PFSK-1 (cell line): Measurements from ENCODE around the gene ASIC3.

ENCODE experiments used
- FOXP2 ChIP-seq: optimal IDR thresholded peaks from 2 replicates; pipeline ENCODE3; 2011; ENCODE audit warnings: borderline replicate concordance, control low read depth, inconsistent platforms; ENCODE audit not compliant: insufficient read depth; ENCODE audit errors: extremely low read length, extremely low read depth
- POLR2AphosphoS5 ChIP-seq: IDR thresholded peaks from 2 replicates; pipeline ENCODE4 v1.6.1; 2012; ENCODE audit warnings: low read depth, mild to moderate bottlenecking, control low read depth, low read length, moderate library complexity
- SIN3A ChIP-seq: IDR thresholded peaks from 2 replicates; pipeline ENCODE4 v1.6.1; 2012; ENCODE audit warnings: mild to moderate bottlenecking, low read length, moderate library complexity, borderline replicate concordance; ENCODE audit not compliant: insufficient read depth
- TAF1 ChIP-seq: IDR thresholded peaks from 2 replicates; pipeline ENCODE4 v1.6.1; 2012; ENCODE audit warnings: low read length, control low read depth, borderline replicate concordance; ENCODE audit not compliant: insufficient read depth
- TF ChIP-seq, protein P1 (sequence below), 2 experiments: IDR thresholded peaks; 2 replicates each; pipeline versions ENCODE4 v1.6.1 to v1.8.0; 2011 to 2012; ENCODE audit warnings: low read depth in 2 of 2, low read length in 2 of 2, control low read depth in 1 of 2, inconsistent platforms in 1 of 2, mild to moderate bottlenecking in 1 of 2, moderate library complexity in 1 of 2; ENCODE audit not compliant: insufficient read depth in 1 of 2

ASIC3 gene

DNA sequence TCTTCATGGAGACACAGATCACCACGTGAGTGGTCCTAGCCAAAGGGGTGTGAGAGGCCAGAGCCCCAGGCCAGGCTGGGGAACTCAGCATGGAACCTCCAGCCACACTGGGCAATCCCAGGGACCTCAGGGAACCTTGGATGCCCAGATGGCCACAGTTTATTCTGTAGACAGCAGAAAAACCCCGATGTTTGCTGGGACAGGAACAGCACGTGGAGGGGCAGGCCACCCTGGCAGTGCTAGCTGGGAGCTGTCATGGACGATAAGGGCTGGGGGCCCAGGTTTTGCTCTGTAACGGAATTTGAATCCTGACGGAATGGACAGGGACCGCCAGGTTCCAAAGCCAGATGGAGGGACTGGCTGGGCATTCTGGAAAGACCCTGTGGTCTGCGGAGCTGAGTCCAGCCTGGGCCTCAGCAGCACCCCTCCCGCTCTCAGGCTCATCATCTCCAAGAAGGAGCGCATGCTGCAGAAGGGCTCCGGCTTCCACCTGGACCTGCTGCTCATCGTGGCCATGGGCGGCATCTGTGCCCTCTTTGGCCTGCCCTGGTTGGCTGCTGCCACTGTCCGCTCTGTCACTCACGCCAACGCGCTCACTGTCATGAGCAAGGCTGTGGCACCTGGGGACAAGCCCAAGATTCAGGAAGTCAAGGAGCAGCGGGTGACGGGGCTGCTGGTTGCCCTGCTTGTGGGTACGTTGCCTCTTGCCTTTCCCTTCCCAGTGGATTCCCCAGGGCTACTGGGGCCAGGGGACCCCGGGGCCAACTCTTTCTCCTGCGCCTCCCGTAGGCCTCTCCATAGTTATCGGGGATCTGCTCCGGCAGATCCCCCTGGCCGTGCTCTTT, 26.7 kb downstream of the ASIC3 start:
- TF ChIP-seq TAF1 = no peak
- TF ChIP-seq FOXP2 = no peak
- no peak for TF ChIP-seq POLR2AphosphoS5
- TF ChIP-seq SIN3A = no peak
- TF ChIP-seq, protein P1, sequence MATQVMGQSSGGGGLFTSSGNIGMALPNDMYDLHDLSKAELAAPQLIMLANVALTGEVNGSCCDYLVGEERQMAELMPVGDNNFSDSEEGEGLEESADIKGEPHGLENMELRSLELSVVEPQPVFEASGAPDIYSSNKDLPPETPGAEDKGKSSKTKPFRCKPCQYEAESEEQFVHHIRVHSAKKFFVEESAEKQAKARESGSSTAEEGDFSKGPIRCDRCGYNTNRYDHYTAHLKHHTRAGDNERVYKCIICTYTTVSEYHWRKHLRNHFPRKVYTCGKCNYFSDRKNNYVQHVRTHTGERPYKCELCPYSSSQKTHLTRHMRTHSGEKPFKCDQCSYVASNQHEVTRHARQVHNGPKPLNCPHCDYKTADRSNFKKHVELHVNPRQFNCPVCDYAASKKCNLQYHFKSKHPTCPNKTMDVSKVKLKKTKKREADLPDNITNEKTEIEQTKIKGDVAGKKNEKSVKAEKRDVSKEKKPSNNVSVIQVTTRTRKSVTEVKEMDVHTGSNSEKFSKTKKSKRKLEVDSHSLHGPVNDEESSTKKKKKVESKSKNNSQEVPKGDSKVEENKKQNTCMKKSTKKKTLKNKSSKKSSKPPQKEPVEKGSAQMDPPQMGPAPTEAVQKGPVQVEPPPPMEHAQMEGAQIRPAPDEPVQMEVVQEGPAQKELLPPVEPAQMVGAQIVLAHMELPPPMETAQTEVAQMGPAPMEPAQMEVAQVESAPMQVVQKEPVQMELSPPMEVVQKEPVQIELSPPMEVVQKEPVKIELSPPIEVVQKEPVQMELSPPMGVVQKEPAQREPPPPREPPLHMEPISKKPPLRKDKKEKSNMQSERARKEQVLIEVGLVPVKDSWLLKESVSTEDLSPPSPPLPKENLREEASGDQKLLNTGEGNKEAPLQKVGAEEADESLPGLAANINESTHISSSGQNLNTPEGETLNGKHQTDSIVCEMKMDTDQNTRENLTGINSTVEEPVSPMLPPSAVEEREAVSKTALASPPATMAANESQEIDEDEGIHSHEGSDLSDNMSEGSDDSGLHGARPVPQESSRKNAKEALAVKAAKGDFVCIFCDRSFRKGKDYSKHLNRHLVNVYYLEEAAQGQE (IDR thresholded peaks at IDR 0.05; ENCODE audit: insufficient read depth in 1 of 2, low read depth in 2 of 2, low read length in 2 of 2) = no peak

GRCh38 chr7:151075662-151075971, 27.3 kb downstream of the ASIC3 start:
- TF ChIP-seq FOXP2 (no peak), POLR2AphosphoS5 (no peak), TAF1 (no peak), SIN3A (no peak)
- TF ChIP-seq, protein P1 (IDR thresholded peaks at IDR 0.05; ENCODE audit: insufficient read depth in 1 of 2, low read depth in 2 of 2, low read length in 2 of 2) = no peak

DNA sequence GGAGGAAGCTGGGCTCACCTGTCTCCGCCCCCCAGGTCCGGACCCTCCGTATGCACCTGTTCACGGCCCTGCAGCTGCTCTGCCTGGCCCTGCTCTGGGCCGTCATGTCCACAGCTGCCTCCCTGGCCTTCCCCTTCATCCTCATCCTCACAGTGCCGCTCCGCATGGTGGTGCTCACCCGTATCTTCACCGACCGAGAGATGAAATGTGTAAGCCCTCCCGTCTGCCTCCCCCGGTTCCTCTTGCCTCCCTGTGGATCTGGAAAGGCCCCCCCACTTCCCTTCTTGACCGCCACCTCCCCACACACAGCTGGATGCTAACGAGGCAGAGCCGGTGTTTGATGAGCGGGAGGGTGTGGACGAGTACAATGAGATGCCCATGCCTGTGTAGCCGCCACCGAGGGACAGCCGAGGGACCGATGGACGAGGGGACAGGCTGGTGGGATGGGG, 27.7 kb downstream of the ASIC3 start:
- TF ChIP-seq FOXP2 (no peak), POLR2AphosphoS5 (peak; percentile 34; the same call in 1 of the 2 replicates)

- TF ChIP-seq POLR2AphosphoS5 (peak; percentile 54; the same call in 1 of the 2 replicates), SIN3A (no peak)
Observed at GRCh38 chr7:151076863-151077704, 28.8 kb downstream of the ASIC3 start.

- TF ChIP-seq TAF1 (no peak), POLR2AphosphoS5 (0 out of 2 replicates have a peak, but pooled peaks have one; percentile 15)
Observed at GRCh38 chr7:151077705-151078232, 29.4 kb downstream of the ASIC3 start.

DNA sequence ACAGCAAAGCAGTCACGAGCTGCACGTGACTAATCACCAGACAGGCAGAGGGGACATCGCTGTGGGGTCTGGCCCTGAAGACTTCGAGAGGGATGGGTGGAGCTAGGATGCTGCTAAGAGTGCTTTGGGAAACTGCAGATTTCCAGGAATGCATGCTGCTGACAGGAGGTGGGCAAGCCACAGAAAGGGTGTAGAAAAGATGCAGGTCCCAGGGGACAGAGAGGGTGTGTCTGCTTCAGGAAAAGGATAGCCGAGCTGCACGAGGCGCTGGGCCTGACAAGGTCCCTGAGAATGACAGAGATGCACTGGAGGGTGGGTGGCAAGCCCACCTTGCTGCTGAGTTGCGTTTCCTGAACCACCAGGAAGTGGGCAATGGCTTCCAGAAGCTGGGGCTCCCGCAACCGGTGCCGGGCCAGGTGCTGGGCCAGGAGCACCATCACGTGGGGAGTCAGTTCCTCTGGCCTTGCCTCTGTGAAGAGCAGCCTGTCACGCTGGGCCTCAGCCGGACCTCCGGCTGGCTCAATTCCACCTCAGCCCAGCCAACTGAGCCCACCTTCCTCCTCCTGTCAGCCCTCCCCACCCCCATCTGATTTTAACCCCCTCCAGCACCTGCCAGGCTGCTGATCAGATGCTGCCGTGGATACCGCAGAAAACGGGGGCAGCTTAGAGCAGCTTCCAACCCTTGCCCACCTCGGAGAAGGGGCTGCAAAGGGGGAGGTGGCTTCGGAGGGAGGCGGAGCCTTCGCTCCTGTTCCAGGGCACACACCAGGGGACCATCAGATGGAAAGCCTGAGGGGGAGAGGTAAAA, 30.1 kb downstream of the ASIC3 start:
- TF ChIP-seq POLR2AphosphoS5 (no peak; the same call in none of the 2 replicates), TAF1 (no peak), FOXP2 (no peak), SIN3A (no peak)
- TF ChIP-seq, protein P1 (IDR thresholded peaks at IDR 0.05; ENCODE audit: insufficient read depth in 1 of 2, low read depth in 2 of 2, low read length in 2 of 2) = no peak
